Measurements from ENCODE around the gene PRIM2.
"Not testable (repeated sequence)": the region's sequence is repeated elsewhere in the genome, so short reads cannot be mapped to it uniquely, and the experiment has no call there.

Gene PRIM2
- total RNA-seq: 14.8 to 29.7 (median 19.9) reads per million in 9 experiments

GRCh38 chr6:57317060-57317943 lies at the start of gene PRIM2:
Gene PRIM2 (plus strand): TSS chr6:57317630. CDS start chr6:57318446, 816 bp downstream.
- peaks cover 6% of the 10 kb centered on the region for H3K36me3 Mint-ChIP-seq (ENCODE audit: insufficient read depth)
- H3K27ac Mint-ChIP-seq: peak within 1 kb of the TSS; percentile 91 to 94
- peak; percentile 66 to 68 (median 68) for DNase-seq

GRCh38 chr6:57268294-57268640 lies 49.2 kb upstream of the PRIM2 start:
- no peaks in the 10 kb centered on the region for H3K9me3 Mint-ChIP-seq
- no peak for DNase-seq

More at GRCh38 chr6:57317060-57317943, at the start of gene PRIM2:
- peaks cover 7 to 9% of the 10 kb centered on the region in 2 donors for H3K27me3 Mint-ChIP-seq
- peak; percentile 80 for ATAC-seq (replicated peaks)
- peak within 1 kb of the TSS; percentile 94 to 96 for H3K4me3 Mint-ChIP-seq
- H3K9me3 Mint-ChIP-seq: no peaks in the 10 kb centered on the region
- peaks cover 23 to 25% of the 10 kb centered on the region in 2 donors for H3K4me1 Mint-ChIP-seq (ENCODE audit: low read depth in 2 of 2)

GRCh38 chr6:57274113-57274824 lies 43.2 kb upstream of the PRIM2 start:
- H3K9me3 Mint-ChIP-seq; H3K27ac Mint-ChIP-seq; DNase-seq; ATAC-seq (replicated peaks); H3K4me3 Mint-ChIP-seq; H3K4me1 Mint-ChIP-seq (ENCODE audit: low read depth in 2 of 2); H3K36me3 Mint-ChIP-seq (ENCODE audit: insufficient read depth): not testable (repeated sequence)
- peaks cover 52 to 58% of the 10 kb centered on the region in 2 donors for H3K27me3 Mint-ChIP-seq

More at GRCh38 chr6:57268294-57268640, 49.2 kb upstream of the PRIM2 start:
- Mint-ChIP-seq H3K36me3 (ENCODE audit: insufficient read depth) (no peaks in the 10 kb centered on the region), H3K27me3 (peaks cover 22 to 26% of the 10 kb centered on the region in 2 donors), H3K27ac (no peak overlapping the region), H3K4me3 (no peak overlapping the region), H3K4me1 (ENCODE audit: low read depth in 2 of 2) (no peaks in the 10 kb centered on the region)
- no peak for ATAC-seq (replicated peaks)

GRCh38 chr6:57275384-57275783 lies 42.0 kb upstream of the PRIM2 start:
- H3K4me3 Mint-ChIP-seq: no peak overlapping the region
- no peak overlapping the region for H3K27ac Mint-ChIP-seq
- ATAC-seq (replicated peaks) (no peak), DNase-seq (no peak)
- no peaks in the 10 kb centered on the region for H3K9me3 Mint-ChIP-seq
- H3K4me1 Mint-ChIP-seq (ENCODE audit: low read depth in 2 of 2): no peaks in the 10 kb centered on the region
- peaks cover 57 to 66% of the 10 kb centered on the region in 2 donors for H3K27me3 Mint-ChIP-seq
- H3K36me3 Mint-ChIP-seq (ENCODE audit: insufficient read depth): no peaks in the 10 kb centered on the region

GRCh38 chr6:57276946-57277345 lies 40.5 kb upstream of the PRIM2 start:
- no peak overlapping the region for H3K27ac Mint-ChIP-seq
- H3K4me3 Mint-ChIP-seq: no peak overlapping the region
- H3K27me3 Mint-ChIP-seq: peaks cover 47 to 52% of the 10 kb centered on the region in 2 donors
- ATAC-seq (replicated peaks) (no peak), DNase-seq (no peak)
- H3K36me3 Mint-ChIP-seq (ENCODE audit: insufficient read depth): no peaks in the 10 kb centered on the region
- H3K4me1 Mint-ChIP-seq (ENCODE audit: low read depth in 2 of 2): no peaks in the 10 kb centered on the region
- no peaks in the 10 kb centered on the region for H3K9me3 Mint-ChIP-seq

GRCh38 chr6:57278570-57278969 lies 38.9 kb upstream of the PRIM2 start:
- no peaks in the 10 kb centered on the region for H3K4me1 Mint-ChIP-seq (ENCODE audit: low read depth in 2 of 2)
- H3K27me3 Mint-ChIP-seq: peaks cover 32 to 36% of the 10 kb centered on the region in 2 donors
- H3K9me3 Mint-ChIP-seq: no peaks in the 10 kb centered on the region
- DNase-seq: no peak
- H3K27ac Mint-ChIP-seq: no peak overlapping the region
- H3K4me3 Mint-ChIP-seq: no peak overlapping the region
- no peaks in the 10 kb centered on the region for H3K36me3 Mint-ChIP-seq (ENCODE audit: insufficient read depth)
- ATAC-seq (replicated peaks): no peak

GRCh38 chr6:57279013-57279412 lies 38.4 kb upstream of the PRIM2 start:
- Mint-ChIP-seq H3K27me3 (peaks cover 28 to 32% of the 10 kb centered on the region in 2 donors), H3K4me3 (no peak overlapping the region), H3K27ac (no peak overlapping the region), H3K36me3 (ENCODE audit: insufficient read depth) (no peaks in the 10 kb centered on the region), H3K9me3 (no peaks in the 10 kb centered on the region), H3K4me1 (ENCODE audit: low read depth in 2 of 2) (no peaks in the 10 kb centered on the region)
- no peak for ATAC-seq (replicated peaks)
- no peak for DNase-seq

- Mint-ChIP-seq H3K4me1 (ENCODE audit: low read depth in 2 of 2) (no peaks in the 10 kb centered on the region), H3K36me3 (ENCODE audit: insufficient read depth) (no peaks in the 10 kb centered on the region), H3K4me3 (no peak overlapping the region), H3K27ac (no peak overlapping the region), H3K9me3 (no peaks in the 10 kb centered on the region), H3K27me3 (peaks cover 39 to 45% of the 10 kb centered on the region in 2 donors)
- ATAC-seq (replicated peaks) (no peak), DNase-seq (no peak)
These were observed 34.3 kb upstream of the PRIM2 start for GRCh38 chr6:57283106-57283505.

- Mint-ChIP-seq H3K27ac (no peak overlapping the region), H3K4me1 (ENCODE audit: low read depth in 2 of 2) (no peaks in the 10 kb centered on the region), H3K9me3 (no peaks in the 10 kb centered on the region), H3K36me3 (ENCODE audit: insufficient read depth) (peaks cover 4% of the 10 kb centered on the region), H3K27me3 (peaks cover 42 to 46% of the 10 kb centered on the region in 2 donors), H3K4me3 (no peak overlapping the region)
- DNase-seq (no peak), ATAC-seq (replicated peaks) (no peak)
These were observed 33.4 kb upstream of the PRIM2 start for GRCh38 chr6:57283911-57284455.

- H3K4me1 Mint-ChIP-seq (ENCODE audit: low read depth in 2 of 2); DNase-seq; H3K9me3 Mint-ChIP-seq; ATAC-seq (replicated peaks); H3K27ac Mint-ChIP-seq; H3K36me3 Mint-ChIP-seq (ENCODE audit: insufficient read depth); H3K4me3 Mint-ChIP-seq: not testable (repeated sequence)
- H3K27me3 Mint-ChIP-seq: peaks cover 47 to 54% of the 10 kb centered on the region in 2 donors
These were observed 29.3 kb upstream of the PRIM2 start for GRCh38 chr6:57288136-57288535.

- H3K27me3 Mint-ChIP-seq: peaks cover 15 to 18% of the 10 kb centered on the region in 2 donors
- H3K4me1 Mint-ChIP-seq (ENCODE audit: low read depth in 2 of 2); ATAC-seq (replicated peaks); H3K27ac Mint-ChIP-seq; DNase-seq; H3K36me3 Mint-ChIP-seq (ENCODE audit: insufficient read depth); H3K9me3 Mint-ChIP-seq; H3K4me3 Mint-ChIP-seq: not testable (repeated sequence)
These were observed 24.0 kb upstream of the PRIM2 start for GRCh38 chr6:57293472-57293871.

- Mint-ChIP-seq H3K4me3 (no peak overlapping the region), H3K27ac (no peak overlapping the region), H3K36me3 (ENCODE audit: insufficient read depth) (no peaks in the 10 kb centered on the region), H3K27me3 (peaks cover 9 to 13% of the 10 kb centered on the region in 2 donors), H3K9me3 (no peaks in the 10 kb centered on the region), H3K4me1 (ENCODE audit: low read depth in 2 of 2) (no peaks in the 10 kb centered on the region)
- DNase-seq: no peak
- ATAC-seq (replicated peaks): no peak
These were observed 22.5 kb upstream of the PRIM2 start for GRCh38 chr6:57294862-57295445.

GRCh38 chr6:57297505-57297904 lies 19.9 kb upstream of the PRIM2 start:
- Mint-ChIP-seq H3K36me3 (ENCODE audit: insufficient read depth) (no peaks in the 10 kb centered on the region), H3K4me3 (no peak overlapping the region), H3K9me3 (no peaks in the 10 kb centered on the region), H3K27ac (no peak overlapping the region), H3K27me3 (peaks cover 0 to 8% of the 10 kb centered on the region in 2 donors), H3K4me1 (ENCODE audit: low read depth in 2 of 2) (no peaks in the 10 kb centered on the region)
- ATAC-seq (replicated peaks): no peak
- no peak for DNase-seq
